SKM-1 treated with dmso at 0.1 percent for 144 hours (cell line): ENCODE data around the gene CDC25C.

ENCODE experiments used
- DNase-seq: peaks from one replicate; lab custom pipeline; 2025; ENCODE audit not compliant: unreplicated experiment; lab: John Stamatoyannopoulos, UW

CDC25C gene

GRCh38 chr5:138240650-138241385 is 90.8 kb downstream of the CDC25C start:
- no peak for DNase-seq

DNA sequence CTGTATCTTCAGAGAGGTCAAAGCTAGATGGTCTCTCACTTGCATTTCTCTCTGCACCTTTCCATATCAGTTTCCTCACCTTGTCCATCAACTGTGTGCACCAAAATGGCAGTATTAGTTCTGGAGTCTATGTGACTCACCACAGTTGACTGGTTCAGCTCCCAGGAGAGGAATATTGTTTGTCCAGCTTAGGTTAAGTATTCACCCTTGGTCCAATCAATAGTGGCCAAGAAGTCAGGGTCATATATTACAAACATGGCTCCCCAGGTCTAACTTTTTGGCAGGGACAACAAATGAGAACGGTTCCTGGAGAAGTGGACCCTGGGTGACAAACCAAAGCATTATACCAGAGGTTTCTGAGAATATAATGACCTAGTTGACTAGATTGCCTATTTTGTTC is 93.6 kb downstream of the CDC25C start:
- no peak for DNase-seq
